ENCODE measurements around the gene TBCEL. TPM values are rescaled to one million over a fixed set of nuclear protein-coding genes. Genes with fewer than 3 reads are reported as not detected.

TBCEL gene
- total and polyA plus RNA-seq, 2 donors (not counting 3 experiments of a cell fraction or from before 2014, with no cell fraction given), result 5.6 to 19.5 TPM

GRCh38 chr11:121112498-121113455 is 88.9 kb downstream of the TBCEL start:
- Histone ChIP-seq H3K36me3 (ENCODE audit: control insufficient read depth in 2 of 2, extremely low read depth in 1 of 2, insufficient read depth in 2 of 2, low read length in 2 of 2) (no peaks in the 10 kb centered on the region), H3K9ac (replicated peaks; ENCODE audit: extremely low read depth, insufficient read depth, low read length) (no peak overlapping the region), H3K9me3 (replicated peaks; ENCODE audit: control insufficient read depth, insufficient read depth, low read length) (no peaks in the 10 kb centered on the region), H3K79me2 (ENCODE audit: control insufficient read depth, insufficient read depth, low read length) (no peaks in the 10 kb centered on the region), H3K4me2 (ENCODE audit: insufficient read depth, low read length) (no peak overlapping the region), H2AFZ (ENCODE audit: low read depth, low read length) (no peak overlapping the region), H4K20me1 (replicated peaks; ENCODE audit: control insufficient read depth, extremely low read depth, insufficient read depth, low read length) (no peaks in the 10 kb centered on the region), H3K4me1 (ENCODE audit: control insufficient read depth, extremely low read depth, insufficient read depth, low read length) (peaks cover 8% of the 10 kb centered on the region), H3K9me1 (replicated peaks; ENCODE audit: control insufficient read depth, extremely low read depth, insufficient read depth, low read length) (no peaks in the 10 kb centered on the region), H3K4me3 (replicated peaks in 1 of 3; ENCODE audit: insufficient read depth in 1 of 3, low read depth in 1 of 3, low read length in 3 of 3) (no peak overlapping the region), H3K27me3 (ENCODE audit: control insufficient read depth in 2 of 2, insufficient read depth in 2 of 2, low read length in 2 of 2) (peaks cover 0 to 7% of the 10 kb centered on the region in 2 experiments), H3K27ac (ENCODE audit: insufficient read depth, low read depth, low read length) (no peak overlapping the region)
- TF ChIP-seq, protein P1, sequence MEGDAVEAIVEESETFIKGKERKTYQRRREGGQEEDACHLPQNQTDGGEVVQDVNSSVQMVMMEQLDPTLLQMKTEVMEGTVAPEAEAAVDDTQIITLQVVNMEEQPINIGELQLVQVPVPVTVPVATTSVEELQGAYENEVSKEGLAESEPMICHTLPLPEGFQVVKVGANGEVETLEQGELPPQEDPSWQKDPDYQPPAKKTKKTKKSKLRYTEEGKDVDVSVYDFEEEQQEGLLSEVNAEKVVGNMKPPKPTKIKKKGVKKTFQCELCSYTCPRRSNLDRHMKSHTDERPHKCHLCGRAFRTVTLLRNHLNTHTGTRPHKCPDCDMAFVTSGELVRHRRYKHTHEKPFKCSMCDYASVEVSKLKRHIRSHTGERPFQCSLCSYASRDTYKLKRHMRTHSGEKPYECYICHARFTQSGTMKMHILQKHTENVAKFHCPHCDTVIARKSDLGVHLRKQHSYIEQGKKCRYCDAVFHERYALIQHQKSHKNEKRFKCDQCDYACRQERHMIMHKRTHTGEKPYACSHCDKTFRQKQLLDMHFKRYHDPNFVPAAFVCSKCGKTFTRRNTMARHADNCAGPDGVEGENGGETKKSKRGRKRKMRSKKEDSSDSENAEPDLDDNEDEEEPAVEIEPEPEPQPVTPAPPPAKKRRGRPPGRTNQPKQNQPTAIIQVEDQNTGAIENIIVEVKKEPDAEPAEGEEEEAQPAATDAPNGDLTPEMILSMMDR (IDR thresholded peaks at IDR 0.05; ENCODE audit: extremely low read depth in 1 of 2, insufficient read depth in 1 of 2, low read depth in 1 of 2, low read length in 2 of 2), result peak; percentile 39 to 45
- TF ChIP-seq FOS (IDR thresholded peaks at IDR 0.05; ENCODE audit: borderline replicate concordance, insufficient read depth, low read length), result peak; percentile 27
- no peak for TF ChIP-seq EZH2 (IDR thresholded peaks at IDR 0.05; ENCODE audit: borderline replicate concordance, low read depth, low read length, severe bottlenecking)
- BruUV-seq (replicated peaks), result no TSS peak
- dilution Hi-C loops (cut with MboI; ENCODE audit: extremely low pct_ligation_motif_present, low sequenced_read_pairs), result no loop called here
- ChIA-PET CTCF (interaction anchor here (1.0 to 2.4 kb wide), 3 partner anchors 168 to 453 kb away, joined by 4 to 8 read pairs (median 5); no protein-coding TSS in a partner anchor), POLR2A (no interaction called here)
- peak; percentile 82 for FAIRE-seq
- DNase-seq (ENCODE audit: low read depth, low spot score), result peak; percentile 54
- intact Hi-C loops (cut with micrococcal nuclease), result loop anchor here (1.0 to 10.0 kb wide), 6 partner anchors 80 to 601 kb away; partner anchors contain the start of gene GRIK4

Measured in endothelial cell of umbilical vein (primary cell).